IPS-20b (cell line): Measurements from ENCODE around the gene JARID2.

Experiments
- H3K27ac ChIP-seq: one replicate; pipeline ENCODE4 v1.5.1; 2013; ENCODE audit warnings: low read length
- H3K27me3 ChIP-seq: 2 replicates; pipeline ENCODE4 v1.6.1; 2013; ENCODE audit warnings: mild to moderate bottlenecking, low read length, inconsistent platforms; ENCODE audit not compliant: insufficient read depth
- H3K36me3 ChIP-seq: 2 replicates; pipeline ENCODE4 v1.6.1; 2013; ENCODE audit warnings: low read depth, mild to moderate bottlenecking, inconsistent platforms, low read length, moderate library complexity; ENCODE audit not compliant: insufficient read depth
- H3K4me1 ChIP-seq: 2 replicates; pipeline ENCODE4 v1.6.1; 2013; ENCODE audit warnings: mild to moderate bottlenecking, control low read depth, inconsistent platforms, low read length, moderate library complexity; ENCODE audit not compliant: insufficient read depth
- H3K4me3 ChIP-seq: 2 replicates; pipeline ENCODE4 v1.5.1; 2013; ENCODE audit warnings: mild to moderate bottlenecking, low read length, inconsistent platforms
- H3K9ac ChIP-seq: 2 replicates; pipeline ENCODE4 v1.6.1; 2013; ENCODE audit warnings: low read depth, mild to moderate bottlenecking, inconsistent platforms, low read length, moderate library complexity
- H3K9me3 ChIP-seq: 2 replicates; pipeline ENCODE4 v1.6.1; 2013; ENCODE audit warnings: mild to moderate bottlenecking, low read depth, low read length, inconsistent platforms; ENCODE audit not compliant: insufficient read depth

Gene JARID2

DNA sequence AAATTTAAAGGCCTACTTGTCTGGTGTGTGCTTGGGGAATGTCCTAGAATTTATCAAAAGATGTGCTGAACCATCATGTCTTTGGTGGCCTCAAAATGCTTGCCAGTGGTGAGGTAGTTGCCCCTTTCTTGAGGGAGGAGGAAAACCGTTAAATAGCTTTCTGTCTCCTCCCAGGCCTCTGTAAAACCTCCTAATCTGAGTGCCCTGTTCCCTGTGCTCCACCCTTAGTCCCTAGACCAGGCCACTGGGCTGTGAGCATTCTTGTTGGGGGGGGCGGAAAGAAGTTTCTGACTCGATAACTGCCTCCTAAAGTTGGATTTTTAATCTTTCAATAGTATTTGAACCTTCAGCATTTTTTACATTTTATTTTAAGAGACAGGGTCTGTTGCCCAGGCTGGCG, 23.1 kb downstream of the JARID2 start:
- Histone ChIP-seq H3K36me3 (peaks cover 17% of the 10 kb centered on the region; the same call in 1 of the 2 replicates), H3K9ac (peak overlapping the region; percentile 67), H3K4me3 (peak overlapping the region; percentile 55), H3K27ac (peak overlapping the region; percentile 35), H3K4me1 (peaks cover 61% of the 10 kb centered on the region), H3K27me3 (no peaks in the 10 kb centered on the region), H3K9me3 (no peaks in the 10 kb centered on the region)

- Histone ChIP-seq H3K27ac (no peak overlapping the region), H3K4me1 (peaks cover 63% of the 10 kb centered on the region), H3K27me3 (no peaks in the 10 kb centered on the region), H3K9ac (0 out of 2 replicates have a peak overlapping the region, but pooled peaks have one; percentile 10), H3K4me3 (no peak overlapping the region; the same call in 1 of the 2 replicates), H3K9me3 (no peaks in the 10 kb centered on the region), H3K36me3 (peaks cover 23% of the 10 kb centered on the region; the same call in 1 of the 2 replicates)
Measured at GRCh38 chr6:15269619-15270018, 23.8 kb downstream of the JARID2 start.

GRCh38 chr6:15270402-15270801, 24.5 kb downstream of the JARID2 start:
- H3K36me3 ChIP-seq: peaks cover 24% of the 10 kb centered on the region
- H3K27ac ChIP-seq: no peak overlapping the region
- H3K4me1 ChIP-seq: peaks cover 64% of the 10 kb centered on the region
- H3K4me3 ChIP-seq: no peak overlapping the region
- no peaks in the 10 kb centered on the region for H3K9me3 ChIP-seq
- H3K27me3 ChIP-seq: no peaks in the 10 kb centered on the region
- no peak overlapping the region for H3K9ac ChIP-seq

DNA sequence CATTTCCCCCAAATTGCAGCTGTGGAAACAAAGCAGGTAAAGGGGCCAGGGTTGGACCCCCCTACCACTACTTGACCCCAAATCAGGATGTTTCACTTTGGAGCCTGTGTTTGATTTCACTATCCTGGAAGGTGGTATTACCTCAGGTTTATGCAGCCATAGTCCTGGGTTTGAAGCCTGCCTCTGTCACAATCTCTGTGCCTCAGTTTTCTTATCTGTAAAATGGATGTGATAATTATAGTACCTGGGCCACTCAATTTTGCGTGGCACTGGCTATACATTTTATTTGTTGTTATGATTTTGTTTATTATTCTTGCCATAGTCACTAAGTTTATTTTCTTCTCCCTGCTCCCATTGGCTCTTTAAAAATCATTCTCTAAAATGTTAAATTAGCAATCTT, 26.7 kb downstream of the JARID2 start:
- Histone ChIP-seq H3K9ac (no peak overlapping the region), H3K27me3 (no peaks in the 10 kb centered on the region), H3K36me3 (peaks cover 34% of the 10 kb centered on the region), H3K9me3 (no peaks in the 10 kb centered on the region), H3K27ac (no peak overlapping the region), H3K4me1 (peaks cover 62% of the 10 kb centered on the region), H3K4me3 (no peak overlapping the region)

DNA sequence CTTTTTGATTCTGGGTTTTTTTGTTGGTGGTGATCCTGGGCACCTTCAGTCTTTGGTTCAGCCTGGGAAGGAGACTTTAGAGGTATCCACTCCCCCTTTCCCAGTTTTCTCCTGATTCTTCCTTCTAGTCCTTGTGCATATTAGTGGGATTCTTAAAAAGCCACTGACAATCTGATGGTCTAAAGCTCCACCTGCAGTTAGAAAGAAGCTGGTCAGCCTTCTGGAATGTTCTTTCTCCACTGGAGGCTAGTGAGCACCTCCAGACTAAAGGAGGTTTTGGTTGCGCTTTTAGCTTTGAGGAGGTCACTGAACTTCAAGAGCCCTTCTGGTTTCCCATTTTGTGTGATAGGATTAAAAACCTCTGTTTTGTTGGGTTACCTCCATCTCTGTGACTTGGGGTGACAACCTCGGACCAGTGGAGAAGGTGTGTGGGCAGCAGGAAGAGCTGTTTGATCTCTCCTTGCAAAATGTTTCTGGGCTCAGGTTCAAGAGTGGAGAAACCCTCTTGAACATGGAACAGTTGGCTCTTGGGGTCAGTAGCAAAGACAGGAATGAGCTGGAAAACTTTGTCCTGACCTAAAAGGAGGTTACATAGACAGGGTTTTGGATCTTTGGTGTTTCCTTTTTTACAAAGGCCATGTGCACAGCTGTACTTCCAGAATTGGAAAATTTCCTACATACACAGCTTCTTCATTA, 29.0 kb downstream of the JARID2 start:
- Histone ChIP-seq H3K4me3 (no peak overlapping the region), H3K9me3 (no peaks in the 10 kb centered on the region), H3K36me3 (peaks cover 32% of the 10 kb centered on the region), H3K27ac (no peak overlapping the region), H3K27me3 (no peaks in the 10 kb centered on the region), H3K9ac (no peak overlapping the region), H3K4me1 (peaks cover 50% of the 10 kb centered on the region)

- Histone ChIP-seq H3K4me3 (peak overlapping the region; percentile 18; the same call in 1 of the 2 replicates), H3K36me3 (peaks cover 35% of the 10 kb centered on the region), H3K4me1 (peaks cover 48% of the 10 kb centered on the region), H3K9me3 (no peaks in the 10 kb centered on the region), H3K27me3 (no peaks in the 10 kb centered on the region), H3K9ac (no peak overlapping the region; the same call in 1 of the 2 replicates), H3K27ac (no peak overlapping the region)
Measured at GRCh38 chr6:15276036-15276985, 30.4 kb downstream of the JARID2 start.

GRCh38 chr6:15279047-15279661, 33.3 kb downstream of the JARID2 start:
- H3K36me3 ChIP-seq: peaks cover 24% of the 10 kb centered on the region
- no peak overlapping the region for H3K27ac ChIP-seq
- no peaks in the 10 kb centered on the region for H3K9me3 ChIP-seq
- peaks cover 49% of the 10 kb centered on the region for H3K4me1 ChIP-seq
- H3K27me3 ChIP-seq: no peaks in the 10 kb centered on the region
- no peak overlapping the region for H3K4me3 ChIP-seq
- H3K9ac ChIP-seq: no peak overlapping the region

GRCh38 chr6:15280028-15280427, 34.2 kb downstream of the JARID2 start:
- no peaks in the 10 kb centered on the region for H3K9me3 ChIP-seq
- H3K4me1 ChIP-seq: peaks cover 44% of the 10 kb centered on the region
- peaks cover 18% of the 10 kb centered on the region for H3K36me3 ChIP-seq
- no peaks in the 10 kb centered on the region for H3K27me3 ChIP-seq
- H3K4me3 ChIP-seq: no peak overlapping the region
- no peak overlapping the region for H3K27ac ChIP-seq
- H3K9ac ChIP-seq: no peak overlapping the region

DNA sequence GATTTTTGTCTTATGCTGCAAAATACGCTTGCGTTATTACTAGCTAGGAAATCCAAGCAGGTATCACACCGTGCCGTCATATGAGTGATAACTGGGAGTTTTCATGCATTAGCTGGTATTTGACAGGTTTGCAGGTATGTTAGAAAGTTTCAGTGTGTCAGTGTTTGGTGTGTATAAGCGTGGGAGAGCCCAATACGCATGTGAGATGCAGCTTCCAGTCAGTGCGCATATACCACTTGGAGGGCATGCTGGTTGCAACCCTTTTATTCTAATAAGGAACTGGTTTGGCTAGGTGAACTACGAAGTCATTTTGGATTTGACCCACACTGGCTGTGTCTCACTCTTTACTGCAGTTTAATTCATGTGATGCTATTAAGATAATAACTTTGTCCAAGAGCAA, 35.1 kb downstream of the JARID2 start:
- H3K9ac ChIP-seq: no peak overlapping the region
- no peak overlapping the region for H3K27ac ChIP-seq
- H3K27me3 ChIP-seq: no peaks in the 10 kb centered on the region
- H3K4me3 ChIP-seq: no peak overlapping the region
- H3K4me1 ChIP-seq: peaks cover 37% of the 10 kb centered on the region
- H3K9me3 ChIP-seq: no peaks in the 10 kb centered on the region
- H3K36me3 ChIP-seq: peaks cover 18% of the 10 kb centered on the region

- peaks cover 26% of the 10 kb centered on the region for H3K4me1 ChIP-seq
- no peaks in the 10 kb centered on the region for H3K9me3 ChIP-seq
Measured at GRCh38 chr6:15282334-15282733, 36.5 kb downstream of the JARID2 start.

DNA sequence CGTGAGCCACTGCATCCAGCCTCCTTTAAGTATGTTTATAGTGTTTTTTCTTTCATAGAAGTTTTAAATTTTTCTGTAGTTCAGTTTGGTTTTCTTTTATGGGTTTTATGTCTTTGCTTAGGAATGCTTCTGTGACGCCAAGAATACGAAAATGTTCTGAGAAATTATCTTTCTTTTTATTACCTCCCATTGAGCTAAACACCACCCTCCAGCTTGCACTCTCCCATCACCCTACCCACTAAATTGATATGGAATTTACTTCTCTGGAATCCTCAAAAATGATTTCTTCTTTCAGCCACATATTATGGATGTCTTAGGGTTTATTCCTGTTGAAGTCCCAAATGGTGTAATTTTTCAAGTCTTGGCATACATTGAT, 38.1 kb downstream of the JARID2 start:
- Histone ChIP-seq H3K9me3 (no peaks in the 10 kb centered on the region), H3K36me3 (peaks cover 19% of the 10 kb centered on the region), H3K27ac (no peak overlapping the region), H3K4me1 (peaks cover 36% of the 10 kb centered on the region), H3K9ac (no peak overlapping the region), H3K4me3 (no peak overlapping the region), H3K27me3 (no peaks in the 10 kb centered on the region)

More at GRCh38 chr6:15282334-15282733, 36.5 kb downstream of the JARID2 start:
- H3K27ac ChIP-seq: no peak overlapping the region
- peaks cover 9% of the 10 kb centered on the region for H3K36me3 ChIP-seq
- no peak overlapping the region for H3K4me3 ChIP-seq
- H3K9ac ChIP-seq: no peak overlapping the region
- no peaks in the 10 kb centered on the region for H3K27me3 ChIP-seq
